GM06990 (cell line): ENCODE measurements around the gene ARHGAP27.

Experiments used
- DNase-seq: peaks from one replicate; pipeline ENCODE4 v3.0.0-alpha.2; 2011; ENCODE audit not compliant: insufficient read length; ENCODE audit errors: extremely low read depth
- H3K27me3 ChIP-seq: replicated peaks from 2 replicates; pipeline ENCODE4 v1.6.0; 2011; ENCODE audit warnings: low read length; ENCODE audit not compliant: control insufficient read depth, insufficient read depth
- H3K36me3 ChIP-seq: 2 replicates; pipeline ENCODE4 v1.5.1; 2011; ENCODE audit warnings: low read length; ENCODE audit not compliant: control insufficient read depth, insufficient read depth
- H3K4me3 ChIP-seq: replicated peaks from 2 replicates; pipeline ENCODE4 v1.5.1; 2011; ENCODE audit warnings: low read depth, mild to moderate bottlenecking, control low read depth, low read length
- TF ChIP-seq, protein P1 (sequence below): IDR thresholded peaks from 2 replicates; pipeline ENCODE4 v1.5.1; 2011; ENCODE audit warnings: low read length, control low read depth, mild to moderate bottlenecking, inconsistent platforms; ENCODE audit not compliant: insufficient read depth, poor library complexity, severe bottlenecking

ARHGAP27 gene

GRCh38 chr17:45388604-45389325 lies 43.9 kb downstream of the ARHGAP27 start:
- no peak for DNase-seq
- TF ChIP-seq, protein P1, sequence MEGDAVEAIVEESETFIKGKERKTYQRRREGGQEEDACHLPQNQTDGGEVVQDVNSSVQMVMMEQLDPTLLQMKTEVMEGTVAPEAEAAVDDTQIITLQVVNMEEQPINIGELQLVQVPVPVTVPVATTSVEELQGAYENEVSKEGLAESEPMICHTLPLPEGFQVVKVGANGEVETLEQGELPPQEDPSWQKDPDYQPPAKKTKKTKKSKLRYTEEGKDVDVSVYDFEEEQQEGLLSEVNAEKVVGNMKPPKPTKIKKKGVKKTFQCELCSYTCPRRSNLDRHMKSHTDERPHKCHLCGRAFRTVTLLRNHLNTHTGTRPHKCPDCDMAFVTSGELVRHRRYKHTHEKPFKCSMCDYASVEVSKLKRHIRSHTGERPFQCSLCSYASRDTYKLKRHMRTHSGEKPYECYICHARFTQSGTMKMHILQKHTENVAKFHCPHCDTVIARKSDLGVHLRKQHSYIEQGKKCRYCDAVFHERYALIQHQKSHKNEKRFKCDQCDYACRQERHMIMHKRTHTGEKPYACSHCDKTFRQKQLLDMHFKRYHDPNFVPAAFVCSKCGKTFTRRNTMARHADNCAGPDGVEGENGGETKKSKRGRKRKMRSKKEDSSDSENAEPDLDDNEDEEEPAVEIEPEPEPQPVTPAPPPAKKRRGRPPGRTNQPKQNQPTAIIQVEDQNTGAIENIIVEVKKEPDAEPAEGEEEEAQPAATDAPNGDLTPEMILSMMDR: no peak
- H3K27me3 ChIP-seq: no peaks in the 10 kb centered on the region
- H3K4me3 ChIP-seq: no peak overlapping the region
- no peaks in the 10 kb centered on the region for H3K36me3 ChIP-seq

GRCh38 chr17:45387739-45388138 lies 44.9 kb downstream of the ARHGAP27 start:
- no peaks in the 10 kb centered on the region for H3K27me3 ChIP-seq
- H3K36me3 ChIP-seq: no peaks in the 10 kb centered on the region
- no peak for DNase-seq
- H3K4me3 ChIP-seq: no peak overlapping the region
- TF ChIP-seq, protein P1: no peak

DNA sequence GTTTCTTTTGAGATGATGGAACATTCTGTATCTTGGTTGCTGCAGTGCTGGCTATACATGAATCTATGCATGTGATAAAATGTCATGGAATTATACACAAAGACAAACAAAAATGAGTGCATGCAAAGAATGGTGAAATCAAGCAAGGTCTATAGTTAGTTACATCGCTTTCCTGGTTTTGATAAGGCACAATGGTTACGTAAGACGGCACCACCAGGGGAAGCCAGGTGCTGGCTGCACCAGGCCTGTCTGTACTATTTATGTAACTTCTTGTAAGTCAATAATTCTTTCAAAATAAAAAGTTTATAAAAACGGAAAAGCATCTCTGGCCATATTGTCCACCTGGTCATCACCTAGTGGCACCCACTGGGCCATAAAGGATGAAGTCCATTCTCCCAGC lies 46.5 kb downstream of the ARHGAP27 start:
- H3K36me3 ChIP-seq: no peaks in the 10 kb centered on the region
- no peak overlapping the region for H3K4me3 ChIP-seq
- H3K27me3 ChIP-seq: no peaks in the 10 kb centered on the region
- TF ChIP-seq, protein P1: no peak
- no peak for DNase-seq

DNA sequence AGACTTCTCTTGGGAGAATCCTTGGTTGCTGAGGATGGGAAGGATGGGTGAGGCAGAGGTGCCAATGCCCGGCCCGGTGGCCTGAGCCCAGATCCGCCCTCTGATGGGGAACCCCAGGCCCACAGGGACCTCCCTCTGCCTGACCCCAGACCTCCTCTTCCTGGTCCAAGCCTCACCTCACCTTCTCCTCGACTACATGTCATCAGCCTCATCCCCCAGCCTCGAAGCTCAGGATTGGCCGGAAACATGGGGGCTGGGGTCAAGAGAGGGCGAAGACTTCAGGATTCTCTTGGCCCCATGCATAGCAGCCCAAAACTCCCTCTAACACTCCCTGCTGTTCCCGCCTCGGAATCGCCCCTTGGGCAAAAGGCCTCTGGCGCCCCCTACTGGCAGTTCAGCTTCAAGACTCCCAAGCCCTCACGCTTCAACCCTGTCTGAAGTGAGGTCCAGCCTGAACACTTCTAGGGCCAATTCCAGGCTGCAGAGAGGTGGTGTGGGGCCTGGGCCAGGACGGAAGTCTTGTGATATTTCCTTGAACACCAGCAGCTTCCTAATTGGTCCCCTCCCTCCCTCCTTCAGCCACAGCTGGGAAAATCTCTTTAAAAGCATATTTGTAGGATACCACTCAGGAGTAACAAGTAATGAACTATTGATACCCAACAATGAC lies 47.2 kb downstream of the ARHGAP27 start:
- TF ChIP-seq, protein P1: peak; percentile 93
- Histone ChIP-seq H3K4me3 (no peak overlapping the region), H3K27me3 (no peaks in the 10 kb centered on the region), H3K36me3 (no peaks in the 10 kb centered on the region)
- peak; percentile 79 for DNase-seq

- no peaks in the 10 kb centered on the region for H3K36me3 ChIP-seq
- TF ChIP-seq, protein P1: no peak
Observed at GRCh38 chr17:45384789-45385262, 47.8 kb downstream of the ARHGAP27 start.

More at GRCh38 chr17:45384789-45385262, 47.8 kb downstream of the ARHGAP27 start:
- Histone ChIP-seq H3K4me3 (no peak overlapping the region), H3K27me3 (no peaks in the 10 kb centered on the region)
- DNase-seq: no peak
